GM12878 (cell line): ENCODE results near the gene BCAR3. TPM values are rescaled to one million over a fixed set of nuclear protein-coding genes. Genes with fewer than 3 reads are reported as not detected.

Source experiments
- ETV6 ChIP-seq, 2 experiments: fragments of 450-650 bp in 1 of 2; IDR thresholded peaks in 1 of 2; conservative IDR thresholded peaks in 1 of 2; 2 replicates each; pipeline ENCODE4 v1.6.1; 2014; ENCODE audit warnings: antibody characterized with exemption in 1 of 2, borderline replicate concordance in 1 of 2, low read depth in 1 of 2, mild to moderate bottlenecking in 1 of 2, moderate library complexity in 1 of 2
- EZH2 ChIP-seq: IDR thresholded peaks from 2 replicates; pipeline ENCODE4 v1.6.1; 2012; ENCODE audit warnings: low read depth, mild to moderate bottlenecking, control low read depth, inconsistent platforms, low read length, borderline replicate concordance; ENCODE audit not compliant: control insufficient read depth
- GATAD2B ChIP-seq: fragments of 450-650 bp; conservative IDR thresholded peaks from 2 replicates; pipeline ENCODE4 v1.6.1; 2017; ENCODE audit warnings: low read depth, mild to moderate bottlenecking, moderate library complexity
- HDAC2 ChIP-seq: fragments of 200-600 bp; sonication (generic); IDR thresholded peaks from 2 replicates; pipeline ENCODE4 v1.6.1; 2017
- HDGF ChIP-seq: fragments of 450-650 bp; IDR thresholded peaks from 2 replicates; pipeline ENCODE4 v1.6.1; 2016; ENCODE audit warnings: antibody characterized with exemption
- KDM1A ChIP-seq: fragments of 200-600 bp; sonication (generic); IDR thresholded peaks from 2 replicates; pipeline ENCODE4 v1.6.1; 2016; ENCODE audit warnings: borderline replicate concordance
- MTA2 ChIP-seq: fragments of 450-650 bp; IDR thresholded peaks from 2 replicates; pipeline ENCODE4 v1.6.1; 2016; ENCODE audit warnings: low read depth, mild to moderate bottlenecking, moderate library complexity
- NBN ChIP-seq: fragments of 450-650 bp; IDR thresholded peaks from 2 replicates; pipeline ENCODE4 v1.6.1; 2016
- PBX3 ChIP-seq: IDR thresholded peaks from 2 replicates; pipeline ENCODE4 v1.6.1; 2011; ENCODE audit warnings: mild to moderate bottlenecking, low read depth, low read length, moderate library complexity; ENCODE audit not compliant: insufficient replicate concordance
- PML ChIP-seq: IDR thresholded peaks from 2 replicates; pipeline ENCODE4 v1.6.1; 2012; ENCODE audit warnings: low read length, inconsistent platforms
- POLR2AphosphoS5 ChIP-seq: IDR thresholded peaks from 2 replicates; pipeline ENCODE4 v1.6.1; 2011; ENCODE audit warnings: mild to moderate bottlenecking, low read length, inconsistent platforms
- POU2F2 ChIP-seq: IDR thresholded peaks from 3 replicates; pipeline ENCODE4 v1.6.1; 2011; ENCODE audit warnings: low read depth, mild to moderate bottlenecking, low read length, borderline replicate concordance
- RCOR1 ChIP-seq: conservative IDR thresholded peaks from 2 replicates; pipeline ENCODE4 v1.6.1; 2012; ENCODE audit warnings: low read depth, low read length, improper control_type of control experiment
- RFX5 ChIP-seq: IDR thresholded peaks from 2 replicates; pipeline ENCODE4 v1.6.1; 2011; ENCODE audit warnings: low read depth, low read length, improper control_type of control experiment
- RUNX3 ChIP-seq: IDR thresholded peaks from 2 replicates; pipeline ENCODE4 v1.6.1; 2012; ENCODE audit warnings: low read length, inconsistent platforms
- SP1 ChIP-seq: IDR thresholded peaks from one replicate; pipeline ENCODE4 v1.6.1; 2011; ENCODE audit warnings: low read depth, low read length
- SPI1 ChIP-seq: IDR thresholded peaks from 2 replicates; pipeline ENCODE4 v1.6.1; 2011; ENCODE audit warnings: low read depth, mild to moderate bottlenecking, low read length, moderate library complexity, borderline replicate concordance; ENCODE audit not compliant: insufficient read depth
- SRF ChIP-seq, 2 experiments: IDR thresholded peaks; 2 replicates each; pipeline ENCODE4 v1.6.1; 2011; ENCODE audit warnings: low read depth in 2 of 2, low read length in 2 of 2, mild to moderate bottlenecking in 1 of 2, moderate library complexity in 1 of 2
- SUPT20H ChIP-seq: IDR thresholded peaks from 2 replicates; pipeline ENCODE4 v1.6.1; 2011; ENCODE audit warnings: low read depth, mild to moderate bottlenecking, low read length, moderate library complexity, borderline replicate concordance; ENCODE audit not compliant: control insufficient read depth
- YBX1 ChIP-seq: fragments of 450-650 bp; IDR thresholded peaks from 2 replicates; pipeline ENCODE4 v1.6.1; 2016; ENCODE audit warnings: antibody characterized with exemption
- ZNF24 ChIP-seq: fragments of 450-650 bp; IDR thresholded peaks from 2 replicates; pipeline ENCODE4 v1.6.1; 2017; ENCODE audit warnings: antibody characterized with exemption, mild to moderate bottlenecking
- ZNF274 ChIP-seq: IDR thresholded peaks from one replicate; pipeline ENCODE4 v1.8.0; 2011; ENCODE audit not compliant: insufficient read length, insufficient read depth
- polyA plus RNA-seq, 11 experiments: library from polyadenylated mRNA; depleted of rRNA in 4 of 11; unstranded in 6 of 11; stranded (reverse) in 5 of 11; fragments of >200 nt; fragmentation: Nextera tagmentation in 4 of 11; fragmentation: Illumina TruSeq in 1 of 11; extraction: Ambion mirVana in 4 of 11; extraction: Trizol in 1 of 11; gene quantifications; 1 replicate in 1 of 11; 2 replicates in 10 of 11; pipeline versions ENCODE4 v1.2.1 to v1.2.3, GENCODE V29; 2011 to 2016; ENCODE audit warnings: inconsistent platforms in 2 of 11, missing spikeins in 2 of 11, low read depth in 1 of 11
- total RNA-seq, 4 experiments: library from RNA; depleted of rRNA in 3 of 4; stranded (reverse); fragments of >200 nt in 3 of 4; fragmentation: Illumina TruSeq in 1 of 4; extraction: Trizol in 1 of 4; gene quantifications; 2 replicates each; pipeline versions ENCODE4 v1.2.1 to v1.2.3, GENCODE V29; 2013 to 2021
- TF ChIP-seq, protein P1 (sequence below): fragments of 450-650 bp; formaldehyde crosslinking; IDR thresholded peaks from 2 replicates; pipeline ENCODE4 v1.4.0; 2020; ENCODE audit warnings: mild to moderate bottlenecking, moderate library complexity
- TF ChIP-seq, protein P2 (sequence below): fragments of 450-650 bp; conservative IDR thresholded peaks from 2 replicates; pipeline ENCODE4 v1.6.1; 2017; ENCODE audit warnings: mild to moderate bottlenecking, moderate library complexity

Gene BCAR3
- total and polyA plus RNA-seq, 10 of the 15 experiments (the other 5 are each of a cell fraction or from before 2014, with no cell fraction given): 1.3 to 6.6 (median 1.8) TPM

DNA sequence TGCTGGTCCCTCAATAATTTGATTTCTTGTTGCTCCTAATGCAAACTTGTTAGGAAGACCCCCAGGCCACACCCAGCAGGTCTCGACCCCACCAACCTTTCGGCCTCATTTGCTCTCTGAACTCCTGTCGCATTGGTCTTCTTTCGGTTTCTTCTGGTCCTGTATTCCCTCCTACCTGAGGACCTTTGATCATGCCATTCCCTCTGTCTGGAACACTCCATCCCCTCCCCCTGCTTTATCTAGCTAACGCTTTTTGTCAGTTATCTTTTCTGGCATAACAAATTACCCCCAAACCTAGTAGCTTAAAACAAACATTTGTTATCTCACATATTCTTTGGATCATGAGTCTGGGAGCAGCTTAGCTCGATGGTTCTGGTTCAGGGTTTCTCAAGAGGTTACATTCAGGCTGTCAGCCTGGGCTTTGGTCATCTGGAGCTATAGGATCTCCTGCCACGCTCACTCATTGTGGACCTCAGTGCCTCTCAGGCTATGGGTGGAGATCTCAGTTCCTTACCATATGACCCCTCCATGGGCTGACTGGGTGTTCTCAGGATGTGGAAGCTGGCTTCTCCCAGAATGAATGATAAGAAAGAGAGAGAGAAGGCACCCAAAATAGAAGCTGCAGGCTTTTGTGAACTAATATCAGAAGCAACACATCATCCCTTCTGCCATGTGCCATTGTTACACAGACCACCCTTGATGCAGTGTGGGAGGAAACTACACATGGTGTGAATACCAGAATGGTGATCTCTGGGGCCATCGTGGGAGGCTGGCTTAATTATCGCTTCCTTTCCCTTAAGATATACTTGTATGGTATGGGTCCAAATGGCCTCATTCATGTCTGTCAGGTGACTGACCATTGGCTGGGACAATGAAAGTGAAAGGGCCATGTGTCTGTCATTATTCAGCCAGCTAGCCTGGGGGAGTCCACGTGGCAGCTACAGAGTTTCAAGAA, 29.1 kb upstream of the BCAR3 start (continued):
- no peak for TF ChIP-seq SP1
- TF ChIP-seq HDAC2: no peak
- TF ChIP-seq, protein P1, sequence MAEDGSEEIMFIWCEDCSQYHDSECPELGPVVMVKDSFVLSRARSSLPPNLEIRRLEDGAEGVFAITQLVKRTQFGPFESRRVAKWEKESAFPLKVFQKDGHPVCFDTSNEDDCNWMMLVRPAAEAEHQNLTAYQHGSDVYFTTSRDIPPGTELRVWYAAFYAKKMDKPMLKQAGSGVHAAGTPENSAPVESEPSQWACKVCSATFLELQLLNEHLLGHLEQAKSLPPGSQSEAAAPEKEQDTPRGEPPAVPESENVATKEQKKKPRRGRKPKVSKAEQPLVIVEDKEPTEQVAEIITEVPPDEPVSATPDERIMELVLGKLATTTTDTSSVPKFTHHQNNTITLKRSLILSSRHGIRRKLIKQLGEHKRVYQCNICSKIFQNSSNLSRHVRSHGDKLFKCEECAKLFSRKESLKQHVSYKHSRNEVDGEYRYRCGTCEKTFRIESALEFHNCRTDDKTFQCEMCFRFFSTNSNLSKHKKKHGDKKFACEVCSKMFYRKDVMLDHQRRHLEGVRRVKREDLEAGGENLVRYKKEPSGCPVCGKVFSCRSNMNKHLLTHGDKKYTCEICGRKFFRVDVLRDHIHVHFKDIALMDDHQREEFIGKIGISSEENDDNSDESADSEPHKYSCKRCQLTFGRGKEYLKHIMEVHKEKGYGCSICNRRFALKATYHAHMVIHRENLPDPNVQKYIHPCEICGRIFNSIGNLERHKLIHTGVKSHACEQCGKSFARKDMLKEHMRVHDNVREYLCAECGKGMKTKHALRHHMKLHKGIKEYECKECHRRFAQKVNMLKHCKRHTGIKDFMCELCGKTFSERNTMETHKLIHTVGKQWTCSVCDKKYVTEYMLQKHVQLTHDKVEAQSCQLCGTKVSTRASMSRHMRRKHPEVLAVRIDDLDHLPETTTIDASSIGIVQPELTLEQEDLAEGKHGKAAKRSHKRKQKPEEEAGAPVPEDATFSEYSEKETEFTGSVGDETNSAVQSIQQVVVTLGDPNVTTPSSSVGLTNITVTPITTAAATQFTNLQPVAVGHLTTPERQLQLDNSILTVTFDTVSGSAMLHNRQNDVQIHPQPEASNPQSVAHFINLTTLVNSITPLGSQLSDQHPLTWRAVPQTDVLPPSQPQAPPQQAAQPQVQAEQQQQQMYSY (CRISPR knock-in tag): no peak
- no peak for TF ChIP-seq ZNF274
- no peak for TF ChIP-seq PML
- peak; percentile 69 for TF ChIP-seq MTA2
- TF ChIP-seq SUPT20H: no peak
- TF ChIP-seq EZH2: no peak
- TF ChIP-seq ZNF24: no peak
- 0 out of 2 replicates have a peak, but pooled peaks have one; percentile 13 for TF ChIP-seq RUNX3
- no peak for TF ChIP-seq PBX3
- TF ChIP-seq GATAD2B: no peak
- no peak for TF ChIP-seq NBN
- TF ChIP-seq POU2F2: no peak
- no peak for TF ChIP-seq HDGF
- TF ChIP-seq YBX1: no peak
- TF ChIP-seq RFX5: no peak
- TF ChIP-seq POLR2AphosphoS5: no peak
- TF ChIP-seq RCOR1: no peak
- TF ChIP-seq SPI1: 0 out of 2 replicates have a peak, but pooled peaks have one; percentile 6
- TF ChIP-seq KDM1A: no peak
- no peak for TF ChIP-seq SRF (IDR thresholded peaks at IDR 0.05; ENCODE audit: low read depth in 2 of 2, low read length in 2 of 2)
- TF ChIP-seq, protein P2, sequence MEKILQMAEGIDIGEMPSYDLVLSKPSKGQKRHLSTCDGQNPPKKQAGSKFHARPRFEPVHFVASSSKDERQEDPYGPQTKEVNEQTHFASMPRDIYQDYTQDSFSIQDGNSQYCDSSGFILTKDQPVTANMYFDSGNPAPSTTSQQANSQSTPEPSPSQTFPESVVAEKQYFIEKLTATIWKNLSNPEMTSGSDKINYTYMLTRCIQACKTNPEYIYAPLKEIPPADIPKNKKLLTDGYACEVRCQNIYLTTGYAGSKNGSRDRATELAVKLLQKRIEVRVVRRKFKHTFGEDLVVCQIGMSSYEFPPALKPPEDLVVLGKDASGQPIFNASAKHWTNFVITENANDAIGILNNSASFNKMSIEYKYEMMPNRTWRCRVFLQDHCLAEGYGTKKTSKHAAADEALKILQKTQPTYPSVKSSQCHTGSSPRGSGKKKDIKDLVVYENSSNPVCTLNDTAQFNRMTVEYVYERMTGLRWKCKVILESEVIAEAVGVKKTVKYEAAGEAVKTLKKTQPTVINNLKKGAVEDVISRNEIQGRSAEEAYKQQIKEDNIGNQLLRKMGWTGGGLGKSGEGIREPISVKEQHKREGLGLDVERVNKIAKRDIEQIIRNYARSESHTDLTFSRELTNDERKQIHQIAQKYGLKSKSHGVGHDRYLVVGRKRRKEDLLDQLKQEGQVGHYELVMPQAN: no peak
- TF ChIP-seq ETV6 (conservative IDR thresholded peaks at IDR 0.05 in 1 of 2, IDR thresholded peaks at IDR 0.05 in 1 of 2; ENCODE audit: borderline replicate concordance in 1 of 2, low read depth in 1 of 2): no peak
